Lower leg skin (tissue), 4 donors: ENCODE measurements around the gene ABHD12. TPM values are rescaled to one million over a fixed set of nuclear protein-coding genes. Genes with fewer than 3 reads are reported as not detected.

Experiments
- DNase-seq, 2 donors: peaks; one replicate each; pipeline ENCODE4 v3.0.0-alpha.2; 2019; ENCODE audit warnings: low spot score in 2 of 2
- H3K4me3 ChIP-seq: fragments of 200-600 bp; sonication (generic); 2 replicates; pipeline ENCODE4 v1.5.1; 2017; ENCODE audit warnings: mild to moderate bottlenecking, low read depth; ENCODE audit not compliant: poor library complexity, severe bottlenecking
- CTCF ChIP-seq, 3 donors: fragments of 450-650 bp; IDR thresholded peaks; one replicate each; pipeline ENCODE4 v1.5.1; 2016; ENCODE audit warnings: antibody characterized with exemption in 3 of 3, mild to moderate bottlenecking in 3 of 3, moderate library complexity in 2 of 3
- POLR2A ChIP-seq, 2 donors: fragments of 450-650 bp; IDR thresholded peaks; one replicate each; pipeline ENCODE4 v1.6.1; 2016 to 2017; ENCODE audit warnings: antibody characterized with exemption in 2 of 2, mild to moderate bottlenecking in 1 of 2, moderate library complexity in 1 of 2
- WGBS, 2 donors: methylation state at CpG; one replicate each; pipeline ENCODE4 v1.1.5; 2018; 5-methylcytosine and 5-hydroxymethylcytosine counted together
- intact Hi-C: fragments of 100-400 bp; cut with DNase I; formaldehyde crosslinking; loops from one replicate; pipeline ENCODE4 v1.15.0; 2023; ENCODE audit warnings: low total_unique reads
- total RNA-seq, 4 donors: library from RNA; depleted of rRNA; stranded (reverse); fragments of >200 nt; gene quantifications; one replicate each; pipeline ENCODE4 v1.1.0, GENCODE V29; 2016

The ABHD12 gene
- total RNA-seq, 4 donors from 2014 or later = 51.7 to 121 (median 103) TPM

GRCh38 chr20:25325997-25326396, 64.6 kb downstream of the ABHD12 start:
- intact Hi-C loops = no loop called here
- WGBS, 2 donors = 78 to 83% methylated on average over 2 of the region's 2 CpGs
- no peak overlapping the region for H3K4me3 ChIP-seq
- TF ChIP-seq POLR2A (IDR thresholded peaks at IDR 0.05) = no peak
- TF ChIP-seq CTCF (IDR thresholded peaks at IDR 0.05) = no peak
- no peak for DNase-seq

DNA sequence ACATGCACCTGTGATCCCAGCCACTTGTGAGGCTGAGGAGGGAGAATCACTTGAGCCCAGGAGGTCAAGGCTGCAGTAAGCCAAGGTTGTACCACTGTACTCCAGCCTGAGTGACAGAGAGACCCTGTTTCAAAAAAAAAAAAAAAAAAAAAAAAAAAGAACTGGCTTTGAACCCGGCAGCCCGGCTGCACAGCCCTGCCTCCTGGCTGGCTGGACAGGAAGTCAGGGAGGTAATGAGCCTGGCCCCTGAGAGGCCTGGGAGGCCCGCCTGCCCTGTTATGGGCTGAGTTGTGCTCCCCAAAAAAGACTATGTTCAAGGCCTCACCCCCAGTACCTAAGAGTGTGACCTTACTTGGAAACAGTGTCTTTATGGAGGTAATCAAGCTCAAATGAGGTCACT, 65.6 kb downstream of the ABHD12 start:
- WGBS, 2 donors = 67 to 69% methylated on average over 2 to 3 of the region's 3 CpGs
- H3K4me3 ChIP-seq = no peak overlapping the region
- peak in 1 of 2 donors; percentile 65 for DNase-seq
- TF ChIP-seq POLR2A (IDR thresholded peaks at IDR 0.05) (no peak), CTCF (IDR thresholded peaks at IDR 0.05) (no peak)
- intact Hi-C loops = no loop called here

GRCh38 chr20:25324412-25324811, 66.2 kb downstream of the ABHD12 start:
- intact Hi-C loops = no loop called here
- 73 to 85% methylated on average over 5 of the region's 5 CpGs for WGBS, 2 donors
- no peak overlapping the region for H3K4me3 ChIP-seq
- DNase-seq = peak; percentile 65 to 88
- TF ChIP-seq CTCF (IDR thresholded peaks at IDR 0.05) (no peak), POLR2A (IDR thresholded peaks at IDR 0.05) (no peak)

DNA sequence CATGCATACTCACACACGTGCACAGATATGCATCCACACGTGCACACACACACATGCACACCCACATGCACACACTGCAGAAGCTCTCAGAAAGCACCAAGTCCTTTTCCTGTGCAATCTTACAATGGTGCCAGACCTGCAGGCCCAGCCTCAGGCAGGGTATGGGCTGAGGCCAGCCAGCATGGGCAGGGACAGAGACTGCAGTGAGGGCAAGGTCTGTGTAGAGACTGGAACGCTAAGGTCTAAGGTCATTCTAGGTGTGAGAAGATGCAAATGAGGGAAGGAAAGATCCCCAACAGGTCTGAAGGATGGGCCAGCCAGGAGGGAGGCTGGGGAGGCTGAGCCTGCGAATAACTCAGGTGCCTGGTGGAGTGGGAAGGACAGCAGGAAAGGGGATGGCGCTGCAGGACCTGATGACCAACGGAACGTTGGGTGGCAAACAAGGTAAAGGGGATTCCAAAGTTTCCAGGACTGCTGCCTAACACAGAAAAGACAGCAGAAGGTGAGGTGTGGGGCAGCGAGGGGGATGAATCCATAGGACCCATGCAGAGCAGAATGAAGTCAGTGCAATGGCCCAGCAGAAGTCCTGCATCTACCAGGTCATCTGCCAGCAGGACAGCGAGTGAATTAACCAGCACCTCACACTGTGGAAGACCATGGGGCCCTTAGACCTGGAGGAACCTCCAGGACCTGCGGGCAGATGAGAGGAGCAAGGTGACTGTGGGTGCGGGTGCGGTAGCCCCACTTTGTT, 67.0 kb downstream of the ABHD12 start:
- intact Hi-C loops = no loop called here
- WGBS, 2 donors = 91 to 94% methylated on average over 12 of the region's 12 CpGs

DNA sequence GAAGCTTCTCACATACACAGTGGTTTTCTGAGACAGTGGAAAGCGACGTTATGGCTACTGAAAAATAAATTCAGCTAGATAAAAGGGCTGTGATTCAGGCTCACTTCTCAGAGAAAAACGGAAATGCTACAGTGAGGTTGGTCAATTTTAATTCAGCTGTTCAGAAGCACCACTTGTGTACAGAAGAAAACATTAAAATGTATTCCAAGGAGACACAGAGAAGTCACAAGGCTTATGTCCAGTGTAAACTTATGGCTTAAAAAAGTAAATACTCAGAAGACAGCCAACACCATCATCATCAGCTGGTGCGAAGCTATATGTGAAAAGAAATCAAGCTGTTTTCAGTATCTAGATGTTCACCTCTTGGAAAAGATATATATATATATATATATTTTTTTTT, 68.6 kb downstream of the ABHD12 start:
- H3K4me3 ChIP-seq = no peak overlapping the region
- WGBS, 2 donors = 90 to 91% methylated on average over 4 of the region's 4 CpGs
- TF ChIP-seq POLR2A (IDR thresholded peaks at IDR 0.05) (no peak), CTCF (IDR thresholded peaks at IDR 0.05) (no peak)
- intact Hi-C loops = no loop called here
- no peak for DNase-seq

More for the DNA sequence above, 67.0 kb downstream of the ABHD12 start:
- DNase-seq = peak in 1 of 2 donors; percentile 71
- no peak overlapping the region for H3K4me3 ChIP-seq
- TF ChIP-seq CTCF (IDR thresholded peaks at IDR 0.05) (no peak), POLR2A (IDR thresholded peaks at IDR 0.05) (no peak)
